SK-N-SH (cell line): Measurements from ENCODE around the gene TBL1Y. TPM values are rescaled to one million over a fixed set of nuclear protein-coding genes. Genes with fewer than 3 reads are reported as not detected.

Source experiments
- CTCF ChIA-PET: fragments of 300-600, 350-600 bp; formaldehyde crosslinking; extraction: SDS; loops from one replicate; lab custom pipeline; 2021; lab: Yijun Ruan, JAX
- POLR2A ChIA-PET: fragments of 350-600 bp; sonication (Branson Sonifier 250); formaldehyde crosslinking; extraction: SDS; loops from one replicate; lab custom pipeline; 2020; ENCODE audit warnings: antibody characterized with exemption, inconsistent platforms; lab: Yijun Ruan, JAX
- DNase-seq: peaks from one replicate; pipeline ENCODE4 v3.0.0; 2012
- H2AFZ ChIP-seq: fragments of 200-600 bp; sonication (generic); 2 replicates; pipeline ENCODE4 v1.8.1; 2016; ENCODE audit warnings: antibody characterized with exemption, mild to moderate bottlenecking, low read depth
- H3F3A ChIP-seq: fragments of 200-600 bp; sonication (generic); replicated peaks from 2 replicates; pipeline ENCODE3; 2016; ENCODE audit warnings: antibody characterized with exemption, mild to moderate bottlenecking; ENCODE audit not compliant: insufficient read depth
- H3K27ac ChIP-seq, 2 experiments: fragments of 200-500 bp in 1 of 2; fragments of 200-600 bp in 1 of 2; sonication (Bioruptor generic) in 1 of 2; sonication (generic), shearing (Covaris generic) in 1 of 2; 2 replicates each; pipeline versions ENCODE4 v1.5.1 to v1.6.1; 2014 to 2016; ENCODE audit warnings: low read depth in 2 of 2, inconsistent platforms in 1 of 2, low read length in 1 of 2, mild to moderate bottlenecking in 1 of 2, mixed read lengths in 1 of 2
- H3K27me3 ChIP-seq: fragments of 200-600 bp; sonication (generic), shearing (Covaris generic); 2 replicates; pipeline ENCODE4 v1.6.1; 2016; ENCODE audit warnings: mixed run types; ENCODE audit not compliant: insufficient read depth
- H3K36me3 ChIP-seq, 2 experiments: fragments of 200-500 bp in 1 of 2; fragments of 200-600 bp in 1 of 2; sonication (Bioruptor generic) in 1 of 2; sonication (generic) in 1 of 2; replicated peaks in 1 of 2; 2 replicates each; pipeline versions ENCODE3 to v1.5.1; 2014 to 2016; ENCODE audit warnings: low read length in 1 of 2, mild to moderate bottlenecking in 1 of 2; ENCODE audit not compliant: insufficient read depth in 2 of 2, control insufficient read depth in 1 of 2
- H3K4me1 ChIP-seq, 2 experiments: fragments of 200-500 bp in 1 of 2; fragments of 200-600 bp in 1 of 2; sonication (Bioruptor generic) in 1 of 2; sonication (generic), shearing (Covaris generic) in 1 of 2; 2 replicates each; pipeline versions ENCODE4 v1.5.1 to v1.6.1; 2014 to 2016; ENCODE audit warnings: low read depth in 1 of 2, low read length in 1 of 2, mixed run types in 1 of 2; ENCODE audit not compliant: insufficient read depth in 2 of 2, control insufficient read depth in 1 of 2
- H3K4me2 ChIP-seq: fragments of 200-600 bp; sonication (generic), shearing (Covaris generic); 2 replicates; pipeline ENCODE4 v1.6.1; 2017; ENCODE audit warnings: mixed run types
- H3K4me3 ChIP-seq, 2 experiments: fragments of 200-500 bp in 1 of 2; fragments of 200-600 bp in 1 of 2; sonication (Bioruptor generic) in 1 of 2; sonication (generic), shearing (Covaris generic) in 1 of 2; 2 replicates each; pipeline versions ENCODE4 v1.5.1 to v1.8.1; 2014 to 2016; ENCODE audit warnings: low read depth in 2 of 2, inconsistent platforms in 1 of 2, low read length in 1 of 2, mild to moderate bottlenecking in 1 of 2, mixed read lengths in 1 of 2, moderate library complexity in 1 of 2
- H3K79me2 ChIP-seq: fragments of 200-600 bp; sonication (generic); 2 replicates; pipeline ENCODE4 v1.8.1; 2017; ENCODE audit warnings: mild to moderate bottlenecking; ENCODE audit not compliant: insufficient read depth
- H3K9ac ChIP-seq: fragments of 200-600 bp; sonication (generic); 2 replicates; pipeline ENCODE4 v1.6.1; 2017; ENCODE audit warnings: mixed run types
- H3K9me2 ChIP-seq: fragments of 200-600 bp; sonication (generic); 2 replicates; pipeline ENCODE4 v1.6.1; 2017; ENCODE audit warnings: mixed run types
- H3K9me3 ChIP-seq: fragments of 200-600 bp; sonication (generic); 2 replicates; pipeline ENCODE4 v1.6.1; 2017; ENCODE audit warnings: mixed run types, mild to moderate bottlenecking, moderate library complexity
- H4K20me1 ChIP-seq: fragments of 200-600 bp; sonication (generic); 2 replicates; pipeline ENCODE4 v1.6.1; 2017; ENCODE audit warnings: mild to moderate bottlenecking, mixed run types; ENCODE audit not compliant: insufficient read depth
- EZH2phosphoT487 ChIP-seq: fragments of 200-600 bp; sonication (generic); IDR thresholded peaks from 2 replicates; pipeline ENCODE4 v1.6.1; 2017; ENCODE audit warnings: low read depth, mixed run types, mild to moderate bottlenecking, antibody characterized with exemption, moderate library complexity, borderline replicate concordance
- FOSL2 ChIP-seq: IDR thresholded peaks from 2 replicates; pipeline ENCODE4 v1.4.0; 2012; ENCODE audit warnings: low read depth, mild to moderate bottlenecking, moderate library complexity, borderline replicate concordance
- FOXJ3 ChIP-seq: sonication (generic); formaldehyde crosslinking; IDR thresholded peaks from 2 replicates; pipeline ENCODE4 v1.5.1; 2020; ENCODE audit warnings: mild to moderate bottlenecking, missing genetic modification reagents
- JUND ChIP-seq: IDR thresholded peaks from 2 replicates; pipeline ENCODE4 v1.4.0; 2012
- NFIC ChIP-seq: IDR thresholded peaks from 2 replicates; pipeline ENCODE4 v1.4.0; 2012; ENCODE audit warnings: borderline replicate concordance
- NRF1 ChIP-seq: IDR thresholded peaks from 2 replicates; pipeline ENCODE4 v1.6.1; 2012; ENCODE audit warnings: low read depth, mild to moderate bottlenecking, low read length
- RFX5 ChIP-seq: IDR thresholded peaks from 2 replicates; pipeline ENCODE4 v1.6.1; 2012; ENCODE audit warnings: mild to moderate bottlenecking, improper control_type of control experiment, low read length
- RXRA ChIP-seq: IDR thresholded peaks from 2 replicates; pipeline ENCODE4 v1.4.0; 2012; ENCODE audit warnings: low read depth, mild to moderate bottlenecking, borderline replicate concordance
- WGBS: methylation state at CpG from one replicate; pipeline ENCODE4 v1.1.6; 2017; ENCODE audit warnings: low lambda C conversion rate; 5-methylcytosine and 5-hydroxymethylcytosine counted together
- polyA plus RNA-seq, 3 experiments: library from polyadenylated mRNA; depleted of rRNA; stranded (reverse); fragments of >200 nt; gene quantifications; 2 replicates each; pipeline ENCODE4 v1.2.3, GENCODE V29; 2012
- TF ChIP-seq, protein P1 (sequence below): fragments of 150-350 bp; IDR thresholded peaks from 2 replicates; pipeline ENCODE4 v1.6.1; 2016; ENCODE audit warnings: mild to moderate bottlenecking, low read depth, low read length
- TF ChIP-seq, protein P2 (sequence below): IDR thresholded peaks from 2 replicates; pipeline ENCODE4 v1.6.1; 2012; ENCODE audit warnings: mild to moderate bottlenecking, low read depth, low read length, moderate library complexity
- TF ChIP-seq, protein P3 (sequence below): IDR thresholded peaks from 2 replicates; pipeline ENCODE4 v1.4.0; 2012; ENCODE audit warnings: low read depth, borderline replicate concordance
- TF ChIP-seq, protein P4 (sequence below): IDR thresholded peaks from 2 replicates; pipeline ENCODE4; 2012
- TF ChIP-seq, protein P5 (sequence below): IDR thresholded peaks from 2 replicates; pipeline ENCODE4 v1.4.0; 2012; ENCODE audit warnings: low read depth

Gene TBL1Y
- polyA plus RNA-seq, 1 of the 3 experiments (the other 2 are of a cell fraction): not detected

DNA sequence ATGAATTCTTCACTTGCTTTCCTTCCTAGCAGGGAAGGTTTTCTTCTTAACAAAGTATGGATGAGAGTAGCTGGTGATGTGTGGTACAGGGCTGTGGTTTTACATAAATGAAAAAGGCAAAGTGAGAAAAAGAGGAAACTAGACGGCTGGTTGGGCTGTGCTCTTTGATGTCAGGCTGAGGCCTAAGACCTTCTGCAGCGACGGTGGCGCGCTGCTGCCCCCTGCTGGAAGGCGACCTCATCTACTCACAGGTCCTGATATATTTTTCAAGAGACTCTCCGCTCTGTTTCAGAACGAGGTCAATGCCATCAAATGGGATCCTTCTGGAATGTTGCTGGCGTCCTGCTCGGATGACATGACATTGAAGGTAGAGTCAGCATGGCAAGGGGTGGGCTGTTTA, 175.1 kb downstream of the TBL1Y start:
- Histone ChIP-seq H3K27me3 (no peaks in the 10 kb centered on the region), H2AFZ (no peak overlapping the region), H3K4me1 (no peaks in the 10 kb centered on the region), H3K4me2 (no peak overlapping the region), H3K9me2 (no peaks in the 10 kb centered on the region), H3K27ac (no peak overlapping the region), H3K9me3 (no peaks in the 10 kb centered on the region), H3K79me2 (no peaks in the 10 kb centered on the region), H4K20me1 (no peaks in the 10 kb centered on the region), H3K36me3 (no peaks in the 10 kb centered on the region), H3F3A (no peaks in the 10 kb centered on the region), H3K4me3 (no peak overlapping the region), H3K9ac (no peak overlapping the region)
- ChIA-PET POLR2A (no interaction called here), CTCF (no interaction called here)
- no peak for DNase-seq
- TF ChIP-seq EZH2phosphoT487 (no peak), RFX5 (no peak), JUND (no peak), RXRA (no peak), NRF1 (no peak), FOXJ3 (no peak), FOSL2 (no peak), NFIC (no peak)
- TF ChIP-seq, protein P1, sequence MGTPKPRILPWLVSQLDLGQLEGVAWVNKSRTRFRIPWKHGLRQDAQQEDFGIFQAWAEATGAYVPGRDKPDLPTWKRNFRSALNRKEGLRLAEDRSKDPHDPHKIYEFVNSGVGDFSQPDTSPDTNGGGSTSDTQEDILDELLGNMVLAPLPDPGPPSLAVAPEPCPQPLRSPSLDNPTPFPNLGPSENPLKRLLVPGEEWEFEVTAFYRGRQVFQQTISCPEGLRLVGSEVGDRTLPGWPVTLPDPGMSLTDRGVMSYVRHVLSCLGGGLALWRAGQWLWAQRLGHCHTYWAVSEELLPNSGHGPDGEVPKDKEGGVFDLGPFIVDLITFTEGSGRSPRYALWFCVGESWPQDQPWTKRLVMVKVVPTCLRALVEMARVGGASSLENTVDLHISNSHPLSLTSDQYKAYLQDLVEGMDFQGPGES: no peak
- TF ChIP-seq, protein P2, sequence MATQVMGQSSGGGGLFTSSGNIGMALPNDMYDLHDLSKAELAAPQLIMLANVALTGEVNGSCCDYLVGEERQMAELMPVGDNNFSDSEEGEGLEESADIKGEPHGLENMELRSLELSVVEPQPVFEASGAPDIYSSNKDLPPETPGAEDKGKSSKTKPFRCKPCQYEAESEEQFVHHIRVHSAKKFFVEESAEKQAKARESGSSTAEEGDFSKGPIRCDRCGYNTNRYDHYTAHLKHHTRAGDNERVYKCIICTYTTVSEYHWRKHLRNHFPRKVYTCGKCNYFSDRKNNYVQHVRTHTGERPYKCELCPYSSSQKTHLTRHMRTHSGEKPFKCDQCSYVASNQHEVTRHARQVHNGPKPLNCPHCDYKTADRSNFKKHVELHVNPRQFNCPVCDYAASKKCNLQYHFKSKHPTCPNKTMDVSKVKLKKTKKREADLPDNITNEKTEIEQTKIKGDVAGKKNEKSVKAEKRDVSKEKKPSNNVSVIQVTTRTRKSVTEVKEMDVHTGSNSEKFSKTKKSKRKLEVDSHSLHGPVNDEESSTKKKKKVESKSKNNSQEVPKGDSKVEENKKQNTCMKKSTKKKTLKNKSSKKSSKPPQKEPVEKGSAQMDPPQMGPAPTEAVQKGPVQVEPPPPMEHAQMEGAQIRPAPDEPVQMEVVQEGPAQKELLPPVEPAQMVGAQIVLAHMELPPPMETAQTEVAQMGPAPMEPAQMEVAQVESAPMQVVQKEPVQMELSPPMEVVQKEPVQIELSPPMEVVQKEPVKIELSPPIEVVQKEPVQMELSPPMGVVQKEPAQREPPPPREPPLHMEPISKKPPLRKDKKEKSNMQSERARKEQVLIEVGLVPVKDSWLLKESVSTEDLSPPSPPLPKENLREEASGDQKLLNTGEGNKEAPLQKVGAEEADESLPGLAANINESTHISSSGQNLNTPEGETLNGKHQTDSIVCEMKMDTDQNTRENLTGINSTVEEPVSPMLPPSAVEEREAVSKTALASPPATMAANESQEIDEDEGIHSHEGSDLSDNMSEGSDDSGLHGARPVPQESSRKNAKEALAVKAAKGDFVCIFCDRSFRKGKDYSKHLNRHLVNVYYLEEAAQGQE: no peak
- TF ChIP-seq, protein P3, sequence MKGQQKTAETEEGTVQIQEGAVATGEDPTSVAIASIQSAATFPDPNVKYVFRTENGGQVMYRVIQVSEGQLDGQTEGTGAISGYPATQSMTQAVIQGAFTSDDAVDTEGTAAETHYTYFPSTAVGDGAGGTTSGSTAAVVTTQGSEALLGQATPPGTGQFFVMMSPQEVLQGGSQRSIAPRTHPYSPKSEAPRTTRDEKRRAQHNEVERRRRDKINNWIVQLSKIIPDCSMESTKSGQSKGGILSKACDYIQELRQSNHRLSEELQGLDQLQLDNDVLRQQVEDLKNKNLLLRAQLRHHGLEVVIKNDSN: no peak
- TF ChIP-seq, protein P4, sequence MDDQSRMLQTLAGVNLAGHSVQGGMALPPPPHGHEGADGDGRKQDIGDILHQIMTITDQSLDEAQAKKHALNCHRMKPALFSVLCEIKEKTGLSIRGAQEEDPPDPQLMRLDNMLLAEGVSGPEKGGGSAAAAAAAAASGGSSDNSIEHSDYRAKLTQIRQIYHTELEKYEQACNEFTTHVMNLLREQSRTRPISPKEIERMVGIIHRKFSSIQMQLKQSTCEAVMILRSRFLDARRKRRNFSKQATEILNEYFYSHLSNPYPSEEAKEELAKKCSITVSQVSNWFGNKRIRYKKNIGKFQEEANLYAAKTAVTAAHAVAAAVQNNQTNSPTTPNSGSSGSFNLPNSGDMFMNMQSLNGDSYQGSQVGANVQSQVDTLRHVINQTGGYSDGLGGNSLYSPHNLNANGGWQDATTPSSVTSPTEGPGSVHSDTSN: no peak
- TF ChIP-seq, protein P5, sequence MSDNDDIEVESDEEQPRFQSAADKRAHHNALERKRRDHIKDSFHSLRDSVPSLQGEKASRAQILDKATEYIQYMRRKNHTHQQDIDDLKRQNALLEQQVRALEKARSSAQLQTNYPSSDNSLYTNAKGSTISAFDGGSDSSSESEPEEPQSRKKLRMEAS: no peak
- WGBS: no CpG with 5 or more reads among the region's 10 CpGs
